Measurements from ENCODE around the gene MYO19. TPM values are rescaled to one million over a fixed set of nuclear protein-coding genes. Genes with fewer than 3 reads are reported as not detected.

Gene MYO19
- total and polyA plus RNA-seq, 9 of the 15 experiments (the other 6 are each of a cell fraction or from before 2014, with no cell fraction given), result 21.6 to 176 (median 129) TPM

- TF ChIP-seq ZBTB26 (CRISPR knock-in tag; IDR thresholded peaks at IDR 0.05) (no peak), HNRNPH1 (optimal IDR thresholded peaks at IDR 0.05; ENCODE audit: low read depth, low read length) (no peak), BRD4 (IDR thresholded peaks at IDR 0.05) (peak; percentile 94; the same call in 1 of the 2 replicates), ZKSCAN1 (IDR thresholded peaks at IDR 0.05; ENCODE audit: low read depth, low read length) (no peak), ATF3 (IDR thresholded peaks at IDR 0.05) (no peak), ATF3 (CRISPR knock-in tag; conservative IDR thresholded peaks at IDR 0.05) (no peak), ZNF175 (CRISPR knock-in tag; IDR thresholded peaks at IDR 0.05; ENCODE audit: low read depth) (no peak; the same call in 1 of the 2 replicates), ZFX (CRISPR knock-in tag; IDR thresholded peaks at IDR 0.05) (peak; percentile 86), THRAP3 (IDR thresholded peaks at IDR 0.05; ENCODE audit: borderline replicate concordance) (no peak), CGGBP1 (CRISPR knock-in tag; IDR thresholded peaks at IDR 0.05) (no peak), KLF6 (CRISPR knock-in tag; IDR thresholded peaks at IDR 0.05; ENCODE audit: borderline replicate concordance) (peak; percentile 63), ARID2 (IDR thresholded peaks at IDR 0.05) (no peak), BRCA1 (IDR thresholded peaks at IDR 0.05) (no peak), BRCA1 (CRISPR knock-in tag; IDR thresholded peaks at IDR 0.05) (no peak), MED1 (CRISPR knock-in tag; IDR thresholded peaks at IDR 0.05; ENCODE audit: borderline replicate concordance) (no peak), SMARCA4 (IDR thresholded peaks at IDR 0.05) (no peak), CHD1 (IDR thresholded peaks at IDR 0.05; ENCODE audit: low read length) (no peak), SNIP1 (IDR thresholded peaks at IDR 0.05; ENCODE audit: low read depth) (no peak)
Observed at GRCh38 chr17:36534840-36535668, at the start of gene MYO19, which contains the start of gene PIGW (continued).

Data from K562 (cell line).